ENCODE measurements around the gene BOK.

BOK gene

GRCh38 chr2:241553512-241553830 is 5.1 kb upstream of the BOK start:
- FAIRE-seq = no peak
- no peak for DNase-seq (ENCODE audit: insufficient read length, low spot score)
- TF ChIP-seq CTCF (IDR thresholded peaks at IDR 0.05; ENCODE audit: insufficient read depth, missing control alignments) = no peak

- FAIRE-seq (no peak), DNase-seq (ENCODE audit: insufficient read length, low spot score) (no peak)
- TF ChIP-seq CTCF (IDR thresholded peaks at IDR 0.05; ENCODE audit: insufficient read depth, missing control alignments) = no peak
These were observed 4.6 kb upstream of the BOK start for GRCh38 chr2:241553981-241554380.

GRCh38 chr2:241554610-241555322 is 3.8 kb upstream of the BOK start:
- no peak for TF ChIP-seq CTCF (IDR thresholded peaks at IDR 0.05; ENCODE audit: insufficient read depth, missing control alignments)
- FAIRE-seq (no peak), DNase-seq (ENCODE audit: insufficient read length, low spot score) (no peak)

- DNase-seq (ENCODE audit: insufficient read length, low spot score) (no peak), FAIRE-seq (no peak)
- TF ChIP-seq CTCF (IDR thresholded peaks at IDR 0.05; ENCODE audit: insufficient read depth, missing control alignments) = no peak
These were observed 2.8 kb upstream of the BOK start for GRCh38 chr2:241555711-241556110.

GRCh38 chr2:241556746-241557145 is 1.8 kb upstream of the BOK start:
- TF ChIP-seq CTCF (IDR thresholded peaks at IDR 0.05; ENCODE audit: insufficient read depth, missing control alignments) = no peak
- FAIRE-seq (no peak), DNase-seq (ENCODE audit: insufficient read length, low spot score) (no peak)

- FAIRE-seq = no peak
- no peak for TF ChIP-seq CTCF (IDR thresholded peaks at IDR 0.05; ENCODE audit: insufficient read depth, missing control alignments)
- DNase-seq (ENCODE audit: insufficient read length, low spot score) = no peak
These were observed 997 bp downstream of the BOK start for GRCh38 chr2:241559323-241560161.
